Brain microvascular endothelial cell (primary cell): Measurements from ENCODE around the gene AFF1.
"Not testable (repeated sequence)": the region's sequence is repeated elsewhere in the genome, so short reads cannot be mapped to it uniquely, and the experiment has no call there.

Source experiments
- DNase-seq: peaks from one replicate; pipeline ENCODE4 v3.0.0-alpha.2; 2020
- H3K27ac ChIP-seq: fragments of 250-450 bp; sonication (Bioruptor Pico); 2 replicates; pipeline ENCODE4 v1.5.1; 2020; ENCODE audit warnings: mild to moderate bottlenecking, moderate library complexity
- H3K27me3 ChIP-seq: fragments of 250-450 bp; sonication (Bioruptor Pico); replicated peaks from 2 replicates; pipeline ENCODE4 v1.5.1; 2020; ENCODE audit warnings: mild to moderate bottlenecking
- H3K36me3 ChIP-seq: fragments of 250-450 bp; sonication (Bioruptor Pico); replicated peaks from 2 replicates; pipeline ENCODE4 v1.5.1; 2020; ENCODE audit warnings: mild to moderate bottlenecking
- H3K4me3 ChIP-seq: 2 replicates; pipeline ENCODE4 v1.5.1; 2011; ENCODE audit warnings: low read depth, mild to moderate bottlenecking, control low read depth, low read length, moderate library complexity
- in situ Hi-C: cut with HindIII; loops from 2 replicates; pipeline ENCODE4 v1.10.0; 2017; ENCODE audit warnings: low sequenced_read_pairs, low pct_ligation_motif_present
- TF ChIP-seq, protein P1 (sequence below): IDR thresholded peaks from 2 replicates; pipeline ENCODE4 v1.5.1; 2011; ENCODE audit warnings: low read depth, mild to moderate bottlenecking, moderate library complexity, low read length, control low read depth, inconsistent platforms; ENCODE audit errors: missing control alignments

AFF1 gene

DNA sequence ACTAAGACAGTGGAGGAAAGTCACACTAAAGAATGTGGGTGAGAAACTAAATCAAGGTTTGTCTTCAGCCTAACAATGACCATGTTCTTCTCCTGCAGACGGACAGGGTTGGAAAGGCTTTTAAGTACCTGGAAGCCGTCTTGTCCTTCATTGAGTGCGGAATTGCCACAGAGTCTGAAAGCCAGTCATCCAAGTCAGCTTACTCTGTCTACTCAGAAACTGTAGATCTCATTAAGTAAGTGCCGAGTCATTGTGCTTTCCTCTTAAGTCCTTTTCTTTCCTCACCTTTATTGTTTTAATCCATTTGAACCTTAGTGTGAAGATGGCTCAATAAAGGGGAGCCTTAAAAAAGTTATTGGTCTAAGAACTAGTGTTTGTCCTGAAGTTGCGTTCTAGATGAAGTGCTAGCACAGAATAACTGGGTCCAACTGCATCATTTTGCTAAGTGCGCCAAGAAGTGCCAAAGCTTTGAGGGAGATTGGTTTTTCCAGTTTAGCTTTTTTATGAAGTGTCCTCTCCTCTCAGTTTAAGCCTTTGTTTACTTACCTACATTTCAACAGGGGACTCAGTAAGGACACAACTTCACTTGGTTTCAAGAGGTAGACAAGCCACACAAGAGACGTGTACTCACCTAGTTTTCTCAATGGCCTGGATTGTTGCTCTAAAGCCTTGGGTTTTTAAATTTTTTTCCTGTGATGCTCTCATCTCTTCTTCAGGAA lies 196.3 kb downstream of the AFF1 start:
- Histone ChIP-seq H3K27ac (no peak overlapping the region), H3K36me3 (peaks cover 53% of the 10 kb centered on the region)

DNA sequence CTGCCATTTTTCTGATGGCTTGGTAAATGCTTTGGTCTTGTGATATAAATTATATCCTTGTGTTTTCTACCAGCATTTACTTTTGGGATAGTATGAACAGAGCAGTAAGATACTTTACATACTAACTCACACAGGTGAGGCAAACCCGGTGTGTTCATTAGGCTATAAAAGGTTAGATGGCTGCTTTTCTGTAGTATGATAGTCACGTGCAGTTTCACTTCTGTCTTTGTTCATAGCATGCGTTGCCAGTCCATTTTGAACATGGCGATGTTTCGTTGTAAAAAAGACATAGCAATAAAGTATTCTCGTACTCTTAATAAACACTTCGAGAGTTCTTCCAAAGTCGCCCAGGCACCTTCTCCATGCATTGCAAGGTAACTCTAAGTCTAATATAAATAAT lies 197.2 kb downstream of the AFF1 start:
- H3K36me3 ChIP-seq = peaks cover 53% of the 10 kb centered on the region
- in situ Hi-C loops = no loop called here
- H3K27me3 ChIP-seq = no peaks in the 10 kb centered on the region
- DNase-seq = no peak
- H3K4me3 ChIP-seq = no peak overlapping the region
- no peak overlapping the region for H3K27ac ChIP-seq
- TF ChIP-seq, protein P1, sequence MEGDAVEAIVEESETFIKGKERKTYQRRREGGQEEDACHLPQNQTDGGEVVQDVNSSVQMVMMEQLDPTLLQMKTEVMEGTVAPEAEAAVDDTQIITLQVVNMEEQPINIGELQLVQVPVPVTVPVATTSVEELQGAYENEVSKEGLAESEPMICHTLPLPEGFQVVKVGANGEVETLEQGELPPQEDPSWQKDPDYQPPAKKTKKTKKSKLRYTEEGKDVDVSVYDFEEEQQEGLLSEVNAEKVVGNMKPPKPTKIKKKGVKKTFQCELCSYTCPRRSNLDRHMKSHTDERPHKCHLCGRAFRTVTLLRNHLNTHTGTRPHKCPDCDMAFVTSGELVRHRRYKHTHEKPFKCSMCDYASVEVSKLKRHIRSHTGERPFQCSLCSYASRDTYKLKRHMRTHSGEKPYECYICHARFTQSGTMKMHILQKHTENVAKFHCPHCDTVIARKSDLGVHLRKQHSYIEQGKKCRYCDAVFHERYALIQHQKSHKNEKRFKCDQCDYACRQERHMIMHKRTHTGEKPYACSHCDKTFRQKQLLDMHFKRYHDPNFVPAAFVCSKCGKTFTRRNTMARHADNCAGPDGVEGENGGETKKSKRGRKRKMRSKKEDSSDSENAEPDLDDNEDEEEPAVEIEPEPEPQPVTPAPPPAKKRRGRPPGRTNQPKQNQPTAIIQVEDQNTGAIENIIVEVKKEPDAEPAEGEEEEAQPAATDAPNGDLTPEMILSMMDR = no peak

More for the DNA sequence above, 196.3 kb downstream of the AFF1 start:
- H3K27me3 ChIP-seq = no peaks in the 10 kb centered on the region
- no peak overlapping the region for H3K4me3 ChIP-seq
- in situ Hi-C loops = no loop called here
- TF ChIP-seq, protein P1 = no peak
- no peak for DNase-seq

DNA sequence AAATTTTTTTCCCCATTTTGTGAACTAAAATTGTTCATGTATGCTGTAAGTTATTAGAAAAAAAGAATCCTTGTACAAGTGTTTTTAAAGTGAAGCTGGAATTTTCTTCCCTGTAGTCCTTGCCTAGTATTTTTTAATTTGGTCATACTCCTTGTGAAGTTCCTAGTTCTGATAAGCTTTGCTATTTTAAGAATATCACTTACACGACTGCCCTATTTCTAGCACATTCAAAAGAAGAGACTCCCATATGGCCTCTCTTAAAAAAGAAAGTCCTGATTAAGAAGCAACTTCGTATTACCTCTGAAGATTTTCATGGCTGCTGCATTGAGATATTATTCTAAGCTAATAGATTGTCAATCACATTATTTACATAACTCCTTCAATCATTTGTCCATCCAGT lies 198.4 kb downstream of the AFF1 start:
- no peak for DNase-seq
- in situ Hi-C loops = no loop called here
- peaks cover 45% of the 10 kb centered on the region for H3K36me3 ChIP-seq
- H3K27ac ChIP-seq = no peak overlapping the region
- H3K4me3 ChIP-seq = no peak overlapping the region
- no peaks in the 10 kb centered on the region for H3K27me3 ChIP-seq
- TF ChIP-seq, protein P1 = no peak

GRCh38 chr4:87134122-87134521 lies 199.3 kb downstream of the AFF1 start:
- H3K27ac ChIP-seq = no peak overlapping the region
- H3K27me3 ChIP-seq = no peaks in the 10 kb centered on the region
- in situ Hi-C loops = no loop called here
- peaks cover 39% of the 10 kb centered on the region for H3K36me3 ChIP-seq
- no peak overlapping the region for H3K4me3 ChIP-seq
- no peak for DNase-seq
- TF ChIP-seq, protein P1 = no peak

GRCh38 chr4:87141428-87141827 lies 206.6 kb downstream of the AFF1 start:
- Histone ChIP-seq H3K4me3 (no peak overlapping the region), H3K27ac (no peak overlapping the region), H3K36me3 (peaks cover 9% of the 10 kb centered on the region), H3K27me3 (no peaks in the 10 kb centered on the region)
- no peak for DNase-seq
- in situ Hi-C loops = no loop called here
- TF ChIP-seq, protein P1 = no peak

DNA sequence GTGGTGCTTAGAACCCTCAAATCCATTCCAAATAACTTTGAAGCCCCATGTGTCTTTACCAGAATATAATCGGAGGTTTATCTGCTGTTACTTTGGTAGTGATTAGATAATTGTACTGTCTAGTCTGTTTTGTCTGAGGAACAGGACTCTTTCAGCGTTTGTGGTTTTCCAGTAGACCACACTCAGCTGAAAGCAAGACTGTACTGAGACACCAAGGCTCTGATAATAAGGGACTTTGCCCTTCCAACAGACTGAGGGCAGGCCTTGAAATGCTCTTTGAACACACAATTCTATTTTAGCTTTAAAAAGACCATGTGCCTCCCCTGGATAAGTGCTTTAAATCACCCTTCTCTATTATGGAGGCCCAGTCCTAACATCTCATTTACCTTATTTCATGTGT lies 209.5 kb downstream of the AFF1 start:
- TF ChIP-seq, protein P1 = no peak
- Histone ChIP-seq H3K27me3 (no peaks in the 10 kb centered on the region), H3K36me3 (peaks cover 2% of the 10 kb centered on the region), H3K4me3 (no peak overlapping the region), H3K27ac (no peak overlapping the region)
- in situ Hi-C loops = no loop called here
- DNase-seq = no peak

- in situ Hi-C loops, H3K36me3 ChIP-seq, DNase-seq, H3K27me3 ChIP-seq, H3K27ac ChIP-seq, H3K4me3 ChIP-seq: not testable (repeated sequence)
Measured at GRCh38 chr4:87145934-87146333, 211.1 kb downstream of the AFF1 start.
